ENCODE results near the gene SPON1. TPM values are rescaled to one million over a fixed set of nuclear protein-coding genes. Genes with fewer than 3 reads are reported as not detected.

Gene SPON1
- total RNA-seq, 1 donor from 2014 or later: 2.9 TPM

GRCh38 chr11:13944016-13944415 lies 18.5 kb upstream of the SPON1 start:
- DNase-seq (ENCODE audit: low read depth): no peak

- peak; percentile 33 for DNase-seq (ENCODE audit: low read depth)
These were observed 17.6 kb upstream of the SPON1 start for GRCh38 chr11:13944911-13945425.

- no peak for DNase-seq (ENCODE audit: low read depth)
These were observed 15.1 kb upstream of the SPON1 start for GRCh38 chr11:13947379-13947778.

- no peak for DNase-seq (ENCODE audit: low read depth)
These were observed 12.6 kb upstream of the SPON1 start for GRCh38 chr11:13949876-13950275.

- DNase-seq (ENCODE audit: low read depth): no peak
These were observed 10.3 kb upstream of the SPON1 start for GRCh38 chr11:13952221-13952620.

GRCh38 chr11:13952668-13953067 lies 9.9 kb upstream of the SPON1 start:
- no peak for DNase-seq (ENCODE audit: low read depth)

GRCh38 chr11:13954591-13954990 lies 7.9 kb upstream of the SPON1 start:
- DNase-seq (ENCODE audit: low read depth): no peak

GRCh38 chr11:13955971-13956421 lies 6.5 kb upstream of the SPON1 start:
- DNase-seq (ENCODE audit: low read depth): peak; percentile 66

GRCh38 chr11:13956988-13957387 lies 5.5 kb upstream of the SPON1 start:
- no peak for DNase-seq (ENCODE audit: low read depth)

- peak; percentile 84 for DNase-seq (ENCODE audit: low read depth)
These were observed 3.7 kb upstream of the SPON1 start for GRCh38 chr11:13958641-13959400.

GRCh38 chr11:13962198-13962561 lies 343 bp upstream of the SPON1 start:
- no peak for DNase-seq (ENCODE audit: low read depth)

- no peak for DNase-seq (ENCODE audit: low read depth)
These were observed 836 bp downstream of the SPON1 start for GRCh38 chr11:13963169-13963948.

- DNase-seq (ENCODE audit: low read depth): no peak
These were observed 1.6 kb downstream of the SPON1 start for GRCh38 chr11:13963949-13964770.

GRCh38 chr11:13964771-13965074 lies 2.2 kb downstream of the SPON1 start:
- no peak for DNase-seq (ENCODE audit: low read depth)

- peak; percentile 44 for DNase-seq (ENCODE audit: low read depth)
These were observed 2.8 kb downstream of the SPON1 start for GRCh38 chr11:13965337-13965736.

- DNase-seq (ENCODE audit: low read depth): no peak
These were observed 3.5 kb downstream of the SPON1 start for GRCh38 chr11:13966013-13966412.

GRCh38 chr11:13966486-13966885 lies 4.0 kb downstream of the SPON1 start:
- DNase-seq (ENCODE audit: low read depth): no peak

- DNase-seq (ENCODE audit: low read depth): peak; percentile 57
These were observed 8.5 kb downstream of the SPON1 start for GRCh38 chr11:13970986-13971385.

GRCh38 chr11:13972043-13972910 lies 9.8 kb downstream of the SPON1 start:
- DNase-seq (ENCODE audit: low read depth): no peak

- no peak for DNase-seq (ENCODE audit: low read depth)
These were observed 10.4 kb downstream of the SPON1 start for GRCh38 chr11:13972944-13973343.

- DNase-seq (ENCODE audit: low read depth): no peak
These were observed 12.1 kb downstream of the SPON1 start for GRCh38 chr11:13974631-13975030.

Measured in renal cortical epithelial cell (primary cell).